WTC11 (cell line): ENCODE measurements around the gene CAPN9. TPM values are rescaled to one million over a fixed set of nuclear protein-coding genes. Genes with fewer than 3 reads are reported as not detected.
A peak's percentile ranks its signal among the peaks of the same experiment; 100 is the strongest.

Experiments used
- ATAC-seq: fragments of 200-7000 bp; cut with Tn5 transposase; 2 replicates; pipeline ENCODE4 v1.10.0; 2021; ENCODE audit warnings: mild to moderate bottlenecking, moderate library complexity
- CTCF ChIA-PET: fragments of 300-600 bp; sonication (Branson Sonifier 250); formaldehyde crosslinking; loops from one replicate; lab custom pipeline; 2021; ENCODE audit warnings: antibody characterized with exemption; lab: Charles Lee
- POLR2A ChIA-PET: fragments of 350-600 bp; sonication (Branson Sonifier 250); formaldehyde crosslinking; loops from one replicate; lab custom pipeline; 2021; ENCODE audit warnings: antibody characterized with exemption; lab: Charles Lee
- DNase-seq: peaks from one replicate; pipeline ENCODE4 v3.0.0; 2021; ENCODE audit warnings: low spot score
- H3K27ac Mint-ChIP-seq: 2 replicates; pipeline ENCODE4 v1.8.0; 2021; ENCODE audit warnings: mixed read lengths
- H3K27me3 Mint-ChIP-seq: 2 replicates; pipeline ENCODE4 v1.8.0; 2021; ENCODE audit warnings: low read depth, mild to moderate bottlenecking, moderate library complexity, mixed read lengths
- H3K36me3 Mint-ChIP-seq: 2 replicates; pipeline ENCODE4 v1.8.0; 2021; ENCODE audit warnings: mixed read lengths
- H3K4me1 Mint-ChIP-seq: 2 replicates; pipeline ENCODE4 v1.8.0; 2022; ENCODE audit warnings: mixed read lengths
- H3K4me3 Mint-ChIP-seq: 2 replicates; pipeline ENCODE4 v1.8.0; 2021; ENCODE audit warnings: mild to moderate bottlenecking, moderate library complexity, mixed read lengths
- H3K9me3 Mint-ChIP-seq: 2 replicates; pipeline ENCODE4 v1.8.0; 2021; ENCODE audit warnings: mixed read lengths
- ARID4B ChIP-seq: sonication (generic); formaldehyde crosslinking; IDR thresholded peaks from 2 replicates; pipeline ENCODE4 v1.8.0; 2023; ENCODE audit warnings: missing genetic modification reagents, mild to moderate bottlenecking, borderline replicate concordance
- CBFB ChIP-seq: sonication (generic); formaldehyde crosslinking; IDR thresholded peaks from 2 replicates; pipeline ENCODE4 v1.8.1; 2022; ENCODE audit warnings: mild to moderate bottlenecking, low read depth, missing genetic modification reagents
- CREB1 ChIP-seq: sonication (generic); formaldehyde crosslinking; IDR thresholded peaks from 2 replicates; pipeline ENCODE4 v1.8.0; 2023; ENCODE audit warnings: mild to moderate bottlenecking, missing genetic modification reagents
- ESRRA ChIP-seq: sonication (generic); formaldehyde crosslinking; IDR thresholded peaks from 2 replicates; pipeline ENCODE4 v1.8.1; 2022; ENCODE audit warnings: mild to moderate bottlenecking, missing genetic modification reagents, borderline replicate concordance
- FOXP1 ChIP-seq: sonication (generic); formaldehyde crosslinking; IDR thresholded peaks from 2 replicates; pipeline ENCODE4 v1.8.0; 2022; ENCODE audit warnings: missing genetic modification reagents, mild to moderate bottlenecking, moderate library complexity, borderline replicate concordance
- HMGA2 ChIP-seq: fragments of 250-450 bp; sonication (Bioruptor Pico); IDR thresholded peaks from 2 replicates; pipeline ENCODE4 v1.4.0; 2021; ENCODE audit warnings: mild to moderate bottlenecking, moderate library complexity
- JUN ChIP-seq: sonication (generic); formaldehyde crosslinking; IDR thresholded peaks from 2 replicates; pipeline ENCODE4 v1.8.0; 2023; ENCODE audit warnings: mild to moderate bottlenecking, missing genetic modification reagents
- MLX ChIP-seq: sonication (generic); formaldehyde crosslinking; IDR thresholded peaks from 2 replicates; pipeline ENCODE4 v1.8.1; 2023; ENCODE audit warnings: mild to moderate bottlenecking, missing genetic modification reagents, moderate library complexity
- NFE2L1 ChIP-seq: sonication (generic); formaldehyde crosslinking; IDR thresholded peaks from 2 replicates; pipeline ENCODE4 v1.8.1; 2023; ENCODE audit warnings: missing genetic modification reagents
- NR1H2 ChIP-seq: sonication (generic); formaldehyde crosslinking; IDR thresholded peaks from 2 replicates; pipeline ENCODE4 v1.9.0; 2021; ENCODE audit warnings: mild to moderate bottlenecking, moderate library complexity, missing genetic modification reagents
- NR2C2 ChIP-seq: sonication (generic); formaldehyde crosslinking; IDR thresholded peaks from 2 replicates; pipeline ENCODE4 v1.8.0; 2022; ENCODE audit warnings: mild to moderate bottlenecking, missing genetic modification reagents
- SMAD3 ChIP-seq: sonication (generic); formaldehyde crosslinking; IDR thresholded peaks from 2 replicates; pipeline ENCODE4 v1.8.0; 2022; ENCODE audit warnings: missing genetic modification reagents, mild to moderate bottlenecking, borderline replicate concordance
- SMAD4 ChIP-seq: sonication (generic); formaldehyde crosslinking; IDR thresholded peaks from 2 replicates; pipeline ENCODE4 v1.8.0; 2022; ENCODE audit warnings: mild to moderate bottlenecking, missing genetic modification reagents
- TCF7 ChIP-seq: sonication (generic); formaldehyde crosslinking; IDR thresholded peaks from 2 replicates; pipeline ENCODE4 v1.8.0; 2022; ENCODE audit warnings: mild to moderate bottlenecking, low read depth, missing genetic modification reagents, moderate library complexity
- TEAD1 ChIP-seq: sonication (generic); formaldehyde crosslinking; IDR thresholded peaks from 2 replicates; pipeline ENCODE4 v1.8.0; 2022; ENCODE audit warnings: mild to moderate bottlenecking, missing genetic modification reagents
- TEAD4 ChIP-seq: sonication (generic); formaldehyde crosslinking; IDR thresholded peaks from 2 replicates; pipeline ENCODE4 v1.8.0; 2022; ENCODE audit warnings: mild to moderate bottlenecking, missing genetic modification reagents
- ZBTB43 ChIP-seq: sonication (generic); formaldehyde crosslinking; IDR thresholded peaks from 2 replicates; pipeline ENCODE4 v1.8.1; 2023; ENCODE audit warnings: mild to moderate bottlenecking, missing genetic modification reagents
- ZNF263 ChIP-seq: sonication (generic); formaldehyde crosslinking; IDR thresholded peaks from 2 replicates; pipeline ENCODE4 v1.8.1; 2022; ENCODE audit warnings: low read depth, mild to moderate bottlenecking, moderate library complexity, missing genetic modification reagents
- total RNA-seq: library from RNA; stranded (reverse); gene quantifications from 3 replicates; pipeline ENCODE4 v1.2.3, GENCODE V29; 2021
- TF ChIP-seq, protein P1 (sequence below): sonication (generic); formaldehyde crosslinking; IDR thresholded peaks from 2 replicates; pipeline ENCODE4 v1.8.1; 2023; ENCODE audit warnings: mild to moderate bottlenecking, missing genetic modification reagents, moderate library complexity
- TF ChIP-seq, protein P2 (sequence below): sonication (generic); formaldehyde crosslinking; IDR thresholded peaks from 2 replicates; pipeline ENCODE4 v1.8.0; 2023; ENCODE audit warnings: missing genetic modification reagents
- TF ChIP-seq, protein P3 (sequence below): fragments of 250-450 bp; sonication (Bioruptor Pico); IDR thresholded peaks from 2 replicates; pipeline ENCODE4 v1.9.0; 2021; ENCODE audit warnings: mild to moderate bottlenecking
- TF ChIP-seq, protein P4 (sequence below): sonication (generic); formaldehyde crosslinking; IDR thresholded peaks from 2 replicates; pipeline ENCODE4 v1.8.0; 2022; ENCODE audit warnings: mild to moderate bottlenecking, missing genetic modification reagents

CAPN9 gene
- total RNA-seq, 1 experiment from 2014 or later = not detected

DNA sequence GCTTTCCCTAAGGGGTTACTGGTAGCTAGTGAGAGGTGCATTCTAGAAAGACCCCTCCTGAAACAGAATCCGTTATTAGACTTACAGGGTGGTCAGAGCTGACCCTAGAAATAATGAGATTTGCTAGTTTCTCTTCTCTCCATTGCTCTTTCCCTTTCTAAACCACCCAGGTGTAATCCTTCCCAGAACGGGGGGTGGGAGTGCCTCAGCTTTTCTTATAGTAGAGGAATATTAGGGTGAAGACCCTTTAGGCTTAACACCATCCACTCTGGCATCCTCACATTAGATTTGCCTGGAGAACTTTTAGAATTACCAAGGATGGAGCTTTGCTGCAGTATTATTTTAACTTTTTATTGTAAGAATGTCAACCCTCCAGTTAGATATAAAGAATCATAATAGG is 49.4 kb downstream of the CAPN9 start (continued):
- TF ChIP-seq MLX (no peak), NR2C2 (CRISPR knock-in tag) (no peak), NFE2L1 (no peak), JUN (CRISPR knock-in tag) (no peak)

DNA sequence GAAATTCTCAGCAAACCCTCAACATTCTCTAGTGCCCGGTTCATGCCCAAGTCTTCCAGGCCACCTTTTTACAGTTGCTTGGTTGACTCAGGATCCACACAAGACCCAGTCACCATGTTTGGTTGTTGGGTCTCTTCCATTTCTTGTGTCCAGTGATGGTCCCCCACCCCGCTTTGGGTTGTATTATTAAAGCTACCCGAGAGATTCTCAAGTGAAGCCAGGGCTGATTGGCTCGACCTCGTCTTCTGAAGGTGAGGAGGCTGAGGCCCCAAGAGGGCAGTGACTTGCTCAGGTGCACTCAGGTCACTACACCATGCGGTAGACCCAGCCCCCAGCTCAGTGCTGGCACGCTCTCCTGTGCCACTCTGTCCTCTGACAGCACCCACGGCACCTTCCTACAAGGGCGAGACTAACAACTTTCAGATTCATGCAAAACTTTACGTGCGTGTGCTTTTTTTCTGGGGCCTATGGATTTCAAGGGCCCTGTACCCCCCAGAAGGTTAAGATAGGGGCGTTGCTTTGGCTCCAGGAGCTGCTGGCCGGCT is 50.3 kb downstream of the CAPN9 start:
- Mint-ChIP-seq H3K4me1 (no peaks in the 10 kb centered on the region), H3K36me3 (no peaks in the 10 kb centered on the region), H3K9me3 (no peaks in the 10 kb centered on the region), H3K27me3 (peaks cover 63% of the 10 kb centered on the region), H3K27ac (no peak overlapping the region), H3K4me3 (no peak overlapping the region)
- DNase-seq = no peak
- CTCF ChIA-PET = interaction anchor here (0.8 to 1.8 kb wide), 9 partner anchors 10 to 365 kb away, joined by 3 to 9 read pairs (median 3); partner anchors contain the start of genes ARV1 and TTC13
- peak; percentile 9; the same call in 1 of the 2 replicates for ATAC-seq
- TF ChIP-seq, protein P1, sequence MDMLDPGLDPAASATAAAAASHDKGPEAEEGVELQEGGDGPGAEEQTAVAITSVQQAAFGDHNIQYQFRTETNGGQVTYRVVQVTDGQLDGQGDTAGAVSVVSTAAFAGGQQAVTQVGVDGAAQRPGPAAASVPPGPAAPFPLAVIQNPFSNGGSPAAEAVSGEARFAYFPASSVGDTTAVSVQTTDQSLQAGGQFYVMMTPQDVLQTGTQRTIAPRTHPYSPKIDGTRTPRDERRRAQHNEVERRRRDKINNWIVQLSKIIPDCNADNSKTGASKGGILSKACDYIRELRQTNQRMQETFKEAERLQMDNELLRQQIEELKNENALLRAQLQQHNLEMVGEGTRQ (CRISPR knock-in tag) = no peak
- TF ChIP-seq FOXP1 (CRISPR knock-in tag) = no peak
- no peak for TF ChIP-seq CBFB (CRISPR knock-in tag)
- no peak for TF ChIP-seq SMAD3 (CRISPR knock-in tag)
- no peak for TF ChIP-seq ARID4B
- TF ChIP-seq MLX = no peak
- TF ChIP-seq, protein P2, sequence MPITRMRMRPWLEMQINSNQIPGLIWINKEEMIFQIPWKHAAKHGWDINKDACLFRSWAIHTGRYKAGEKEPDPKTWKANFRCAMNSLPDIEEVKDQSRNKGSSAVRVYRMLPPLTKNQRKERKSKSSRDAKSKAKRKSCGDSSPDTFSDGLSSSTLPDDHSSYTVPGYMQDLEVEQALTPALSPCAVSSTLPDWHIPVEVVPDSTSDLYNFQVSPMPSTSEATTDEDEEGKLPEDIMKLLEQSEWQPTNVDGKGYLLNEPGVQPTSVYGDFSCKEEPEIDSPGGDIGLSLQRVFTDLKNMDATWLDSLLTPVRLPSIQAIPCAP (CRISPR knock-in tag) = no peak
- TF ChIP-seq SMAD4 (CRISPR knock-in tag) = no peak
- TF ChIP-seq HMGA2 (CRISPR knock-in tag) = no peak
- TF ChIP-seq TEAD1 = no peak
- TF ChIP-seq NR1H2 (CRISPR knock-in tag) = no peak
- no peak for TF ChIP-seq TCF7
- TF ChIP-seq, protein P3, sequence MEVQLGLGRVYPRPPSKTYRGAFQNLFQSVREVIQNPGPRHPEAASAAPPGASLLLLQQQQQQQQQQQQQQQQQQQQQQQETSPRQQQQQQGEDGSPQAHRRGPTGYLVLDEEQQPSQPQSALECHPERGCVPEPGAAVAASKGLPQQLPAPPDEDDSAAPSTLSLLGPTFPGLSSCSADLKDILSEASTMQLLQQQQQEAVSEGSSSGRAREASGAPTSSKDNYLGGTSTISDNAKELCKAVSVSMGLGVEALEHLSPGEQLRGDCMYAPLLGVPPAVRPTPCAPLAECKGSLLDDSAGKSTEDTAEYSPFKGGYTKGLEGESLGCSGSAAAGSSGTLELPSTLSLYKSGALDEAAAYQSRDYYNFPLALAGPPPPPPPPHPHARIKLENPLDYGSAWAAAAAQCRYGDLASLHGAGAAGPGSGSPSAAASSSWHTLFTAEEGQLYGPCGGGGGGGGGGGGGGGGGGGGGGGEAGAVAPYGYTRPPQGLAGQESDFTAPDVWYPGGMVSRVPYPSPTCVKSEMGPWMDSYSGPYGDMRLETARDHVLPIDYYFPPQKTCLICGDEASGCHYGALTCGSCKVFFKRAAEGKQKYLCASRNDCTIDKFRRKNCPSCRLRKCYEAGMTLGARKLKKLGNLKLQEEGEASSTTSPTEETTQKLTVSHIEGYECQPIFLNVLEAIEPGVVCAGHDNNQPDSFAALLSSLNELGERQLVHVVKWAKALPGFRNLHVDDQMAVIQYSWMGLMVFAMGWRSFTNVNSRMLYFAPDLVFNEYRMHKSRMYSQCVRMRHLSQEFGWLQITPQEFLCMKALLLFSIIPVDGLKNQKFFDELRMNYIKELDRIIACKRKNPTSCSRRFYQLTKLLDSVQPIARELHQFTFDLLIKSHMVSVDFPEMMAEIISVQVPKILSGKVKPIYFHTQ = no peak
- TF ChIP-seq ZBTB43 = no peak
- no peak for TF ChIP-seq ESRRA (CRISPR knock-in tag)
- TF ChIP-seq CREB1 (CRISPR knock-in tag) = no peak
- no peak for TF ChIP-seq ZNF263 (CRISPR knock-in tag)
- TF ChIP-seq, protein P4, sequence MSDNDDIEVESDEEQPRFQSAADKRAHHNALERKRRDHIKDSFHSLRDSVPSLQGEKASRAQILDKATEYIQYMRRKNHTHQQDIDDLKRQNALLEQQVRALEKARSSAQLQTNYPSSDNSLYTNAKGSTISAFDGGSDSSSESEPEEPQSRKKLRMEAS (CRISPR knock-in tag) = no peak
- TF ChIP-seq TEAD4 (CRISPR knock-in tag) = no peak
- TF ChIP-seq, all 79 proteins: peak for 0
- POLR2A ChIA-PET = no interaction called here
